BJ (cell line): ENCODE measurements around the gene TRABD. TPM values are rescaled to one million over a fixed set of nuclear protein-coding genes. Genes with fewer than 3 reads are reported as not detected.
A peak's percentile ranks its signal among the peaks of the same experiment; 100 is the strongest.
"Not testable (repeated sequence)": the region's sequence is repeated elsewhere in the genome, so short reads cannot be mapped to it uniquely, and the experiment has no call there.

Source experiments
- CTCF ChIA-PET: fragments of 350-600 bp; formaldehyde crosslinking; extraction: SDS; loops from one replicate; lab custom pipeline; 2021; ENCODE audit warnings: antibody characterized with exemption, inconsistent platforms; lab: Yijun Ruan, JAX
- POLR2A ChIA-PET: fragments of 300-600 bp; sonication (Branson Sonifier 250); formaldehyde crosslinking; extraction: SDS; loops from one replicate; lab custom pipeline; 2021; ENCODE audit warnings: antibody characterized with exemption; lab: Charles Lee
- DNase-seq: peaks from one replicate; pipeline ENCODE4 v3.0.0-alpha.2; 2011; ENCODE audit warnings: low read depth
- H3K27me3 ChIP-seq: 2 replicates; pipeline ENCODE4 v1.6.0; 2011; ENCODE audit warnings: low read length; ENCODE audit not compliant: control insufficient read depth, insufficient read depth
- H3K36me3 ChIP-seq: 2 replicates; pipeline ENCODE4 v1.5.1; 2011; ENCODE audit warnings: low read length; ENCODE audit not compliant: control insufficient read depth, insufficient read depth
- H3K4me3 ChIP-seq: 2 replicates; pipeline ENCODE4 v1.5.1; 2011; ENCODE audit warnings: low read depth, mild to moderate bottlenecking, control low read depth, low read length
- polyA minus RNA-seq: library from RNA; depleted of rRNA, polyadenylated mRNA; stranded (reverse); fragments of >200 nt; gene quantifications from 2 replicates; pipeline ENCODE4 v1.2.3, GENCODE V29; 2011; rRNA and poly(A)+ RNA removed
- polyA plus RNA-seq: library from polyadenylated mRNA; depleted of rRNA; stranded (reverse); fragments of >200 nt; gene quantifications from 2 replicates; pipeline ENCODE4 v1.2.3, GENCODE V29; 2011; rRNA removed
- TF ChIP-seq, protein P1 (sequence below): IDR thresholded peaks from 2 replicates; pipeline ENCODE4 v1.5.1; 2011; ENCODE audit warnings: low read depth, mild to moderate bottlenecking, control low read depth, inconsistent platforms, low read length, moderate library complexity; ENCODE audit not compliant: insufficient read depth

TRABD gene
- 13.5 and 31.5 TPM in 2 replicates for polyA plus RNA-seq
- polyA minus RNA-seq: 13.1 and 14.2 TPM in 2 replicates

- Histone ChIP-seq H3K27me3 (no peaks in the 10 kb centered on the region), H3K4me3 (peak within 1 kb of the TSS; percentile 81), H3K36me3 (peaks cover 3% of the 10 kb centered on the region)
- DNase-seq: no peak
- ChIA-PET POLR2A (no interaction called here), CTCF (no interaction called here)
- TF ChIP-seq, protein P1, sequence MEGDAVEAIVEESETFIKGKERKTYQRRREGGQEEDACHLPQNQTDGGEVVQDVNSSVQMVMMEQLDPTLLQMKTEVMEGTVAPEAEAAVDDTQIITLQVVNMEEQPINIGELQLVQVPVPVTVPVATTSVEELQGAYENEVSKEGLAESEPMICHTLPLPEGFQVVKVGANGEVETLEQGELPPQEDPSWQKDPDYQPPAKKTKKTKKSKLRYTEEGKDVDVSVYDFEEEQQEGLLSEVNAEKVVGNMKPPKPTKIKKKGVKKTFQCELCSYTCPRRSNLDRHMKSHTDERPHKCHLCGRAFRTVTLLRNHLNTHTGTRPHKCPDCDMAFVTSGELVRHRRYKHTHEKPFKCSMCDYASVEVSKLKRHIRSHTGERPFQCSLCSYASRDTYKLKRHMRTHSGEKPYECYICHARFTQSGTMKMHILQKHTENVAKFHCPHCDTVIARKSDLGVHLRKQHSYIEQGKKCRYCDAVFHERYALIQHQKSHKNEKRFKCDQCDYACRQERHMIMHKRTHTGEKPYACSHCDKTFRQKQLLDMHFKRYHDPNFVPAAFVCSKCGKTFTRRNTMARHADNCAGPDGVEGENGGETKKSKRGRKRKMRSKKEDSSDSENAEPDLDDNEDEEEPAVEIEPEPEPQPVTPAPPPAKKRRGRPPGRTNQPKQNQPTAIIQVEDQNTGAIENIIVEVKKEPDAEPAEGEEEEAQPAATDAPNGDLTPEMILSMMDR: no peak
Measured at GRCh38 chr22:50185375-50186087, at the start of gene TRABD. TRABD (plus strand) TSS chr22:50185913; CDS start chr22:50193061, 7,148 bp downstream.

DNA sequence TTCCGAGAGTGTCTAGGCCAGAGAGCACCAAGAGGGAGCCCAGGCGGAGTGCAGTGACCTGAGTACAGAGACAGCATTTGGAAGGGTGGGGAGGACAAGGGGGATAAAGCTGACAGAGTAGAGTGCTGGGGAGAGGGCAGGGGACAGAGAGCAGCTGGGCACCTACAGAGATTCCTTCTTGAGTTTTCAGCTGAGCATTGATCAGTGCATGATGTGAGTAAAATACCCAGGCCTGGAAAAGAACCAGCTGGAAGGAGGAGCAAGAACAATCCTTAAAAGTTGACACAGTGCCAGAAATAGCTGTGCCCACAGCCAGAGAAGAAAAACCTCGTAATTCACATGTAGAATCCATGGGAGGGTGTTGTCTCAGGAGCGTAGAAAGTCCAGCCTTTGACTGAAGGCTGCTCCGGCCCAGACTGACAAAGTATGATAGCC is 49.1 kb upstream of the TRABD start:
- H3K27me3 ChIP-seq: no peaks in the 10 kb centered on the region
- peaks cover 8% of the 10 kb centered on the region for H3K36me3 ChIP-seq
- DNase-seq: no peak
- H3K4me3 ChIP-seq: no peak overlapping the region
- TF ChIP-seq, protein P1: no peak
- CTCF ChIA-PET: interaction anchor here (1.0 to 1.3 kb wide), 3 partner anchors 10 to 19 kb away, joined by 3 to 4 read pairs (median 3); no protein-coding TSS in a partner anchor
- POLR2A ChIA-PET: no interaction called here

DNA sequence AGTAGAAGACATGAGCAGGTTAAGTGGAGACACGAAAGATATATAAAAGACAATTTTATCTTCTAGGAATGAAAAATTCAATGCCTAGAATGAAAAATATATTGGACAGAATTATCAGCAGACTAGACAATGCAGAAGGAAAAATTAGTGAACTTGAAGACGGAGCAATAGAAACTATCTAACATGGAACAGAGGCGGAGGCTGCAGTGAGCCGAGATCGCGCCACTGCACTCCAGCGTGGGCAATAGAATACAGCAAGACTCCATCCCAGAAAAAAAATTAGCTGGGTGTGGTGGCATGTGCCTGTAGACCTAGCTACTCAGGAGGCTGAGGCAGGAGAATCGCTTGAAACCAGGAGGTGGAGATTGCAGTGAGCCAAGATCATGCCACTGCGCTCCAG is 48.4 kb upstream of the TRABD start:
- H3K4me3 ChIP-seq, H3K27me3 ChIP-seq, H3K36me3 ChIP-seq, DNase-seq, POLR2A ChIA-PET: not testable (repeated sequence)
- CTCF ChIA-PET: interaction anchor here (1.0 to 1.3 kb wide), 3 partner anchors 9 to 19 kb away, joined by 3 to 4 read pairs (median 3); no protein-coding TSS in a partner anchor

- POLR2A ChIA-PET: no interaction called here
- CTCF ChIA-PET: no interaction called here
- Histone ChIP-seq H3K4me3 (no peak overlapping the region), H3K27me3 (no peaks in the 10 kb centered on the region), H3K36me3 (peaks cover 7% of the 10 kb centered on the region)
- no peak for DNase-seq
- TF ChIP-seq, protein P1: no peak
Measured at GRCh38 chr22:50138041-50138440, 47.7 kb upstream of the TRABD start.

- TF ChIP-seq, protein P1: no peak
- peaks cover 7% of the 10 kb centered on the region for H3K36me3 ChIP-seq
- no peak for DNase-seq
- H3K27me3 ChIP-seq: no peaks in the 10 kb centered on the region
- ChIA-PET POLR2A (no interaction called here), CTCF (no interaction called here)
- no peak overlapping the region for H3K4me3 ChIP-seq
Measured at GRCh38 chr22:50138988-50139387, 46.7 kb upstream of the TRABD start.
